Measurements from ENCODE around the gene PPDPF.

DNA sequence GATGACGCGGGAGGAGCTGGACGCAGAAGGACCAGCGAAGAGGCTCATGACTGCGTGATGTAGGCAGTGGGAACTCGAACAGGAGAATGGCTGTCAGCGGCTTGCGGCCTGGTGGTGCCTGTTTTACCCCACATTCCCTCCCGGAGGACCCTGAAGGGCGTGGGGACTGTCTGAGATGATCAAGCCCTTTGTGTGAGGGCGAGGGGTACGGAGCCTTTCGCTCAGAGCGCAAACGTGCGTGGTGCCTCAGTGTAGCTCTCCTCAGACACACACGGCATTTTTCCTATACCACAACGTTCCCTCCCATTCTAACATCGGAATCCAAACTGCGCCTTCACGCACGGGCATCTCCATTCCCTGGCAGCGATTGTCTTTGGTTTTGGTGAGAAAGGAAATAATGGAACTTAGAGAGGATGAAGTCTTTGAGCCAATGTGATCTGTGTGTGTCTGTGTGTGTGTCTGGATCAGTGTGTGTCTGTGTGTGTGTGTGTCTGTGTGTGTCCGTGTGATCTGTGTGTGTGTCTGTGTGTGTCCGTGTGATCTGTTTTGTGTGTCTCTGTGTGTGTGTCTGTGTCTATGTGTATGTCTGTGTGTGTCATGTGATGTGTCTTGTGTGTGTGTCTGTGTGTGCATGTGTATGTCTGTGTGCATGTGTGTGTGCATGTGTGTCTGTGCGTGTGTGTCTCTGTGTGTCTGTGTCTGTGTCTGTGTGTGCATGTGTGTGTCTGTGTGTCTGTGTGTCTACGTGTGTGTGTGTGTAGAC, 11.3 kb downstream of the PPDPF start:
- TF ChIP-seq BRCA1 (IDR thresholded peaks at IDR 0.05; ENCODE audit: low read depth, low read length) = no peak
- TF ChIP-seq EZH2 (IDR thresholded peaks at IDR 0.05; ENCODE audit: low read depth, low read length, severe bottlenecking) = no peak
- TF ChIP-seq, protein P1, sequence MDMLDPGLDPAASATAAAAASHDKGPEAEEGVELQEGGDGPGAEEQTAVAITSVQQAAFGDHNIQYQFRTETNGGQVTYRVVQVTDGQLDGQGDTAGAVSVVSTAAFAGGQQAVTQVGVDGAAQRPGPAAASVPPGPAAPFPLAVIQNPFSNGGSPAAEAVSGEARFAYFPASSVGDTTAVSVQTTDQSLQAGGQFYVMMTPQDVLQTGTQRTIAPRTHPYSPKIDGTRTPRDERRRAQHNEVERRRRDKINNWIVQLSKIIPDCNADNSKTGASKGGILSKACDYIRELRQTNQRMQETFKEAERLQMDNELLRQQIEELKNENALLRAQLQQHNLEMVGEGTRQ (IDR thresholded peaks at IDR 0.05; ENCODE audit: low read length) = no peak
- no peak for TF ChIP-seq CREB1 (IDR thresholded peaks at IDR 0.05)
- no peak for TF ChIP-seq GABPA (IDR thresholded peaks at IDR 0.05; ENCODE audit: borderline replicate concordance, insufficient read depth, low read length)
- TF ChIP-seq SP1 (IDR thresholded peaks at IDR 0.05; ENCODE audit: low read depth, low read length) = no peak
- TF ChIP-seq FOSL1 (IDR thresholded peaks at IDR 0.05; ENCODE audit: insufficient read depth, low read depth, low read length) = no peak
- TF ChIP-seq, protein P2, sequence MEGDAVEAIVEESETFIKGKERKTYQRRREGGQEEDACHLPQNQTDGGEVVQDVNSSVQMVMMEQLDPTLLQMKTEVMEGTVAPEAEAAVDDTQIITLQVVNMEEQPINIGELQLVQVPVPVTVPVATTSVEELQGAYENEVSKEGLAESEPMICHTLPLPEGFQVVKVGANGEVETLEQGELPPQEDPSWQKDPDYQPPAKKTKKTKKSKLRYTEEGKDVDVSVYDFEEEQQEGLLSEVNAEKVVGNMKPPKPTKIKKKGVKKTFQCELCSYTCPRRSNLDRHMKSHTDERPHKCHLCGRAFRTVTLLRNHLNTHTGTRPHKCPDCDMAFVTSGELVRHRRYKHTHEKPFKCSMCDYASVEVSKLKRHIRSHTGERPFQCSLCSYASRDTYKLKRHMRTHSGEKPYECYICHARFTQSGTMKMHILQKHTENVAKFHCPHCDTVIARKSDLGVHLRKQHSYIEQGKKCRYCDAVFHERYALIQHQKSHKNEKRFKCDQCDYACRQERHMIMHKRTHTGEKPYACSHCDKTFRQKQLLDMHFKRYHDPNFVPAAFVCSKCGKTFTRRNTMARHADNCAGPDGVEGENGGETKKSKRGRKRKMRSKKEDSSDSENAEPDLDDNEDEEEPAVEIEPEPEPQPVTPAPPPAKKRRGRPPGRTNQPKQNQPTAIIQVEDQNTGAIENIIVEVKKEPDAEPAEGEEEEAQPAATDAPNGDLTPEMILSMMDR (IDR thresholded peaks at IDR 0.05; ENCODE audit: control extremely low read depth in 1 of 3, insufficient read depth in 1 of 3, low read depth in 1 of 3, low read length in 3 of 3) = no peak

Data from H1 (cell line).